Adrenal gland (tissue), 12 donors: ENCODE results near the gene PPIL4. TPM values are rescaled to one million over a fixed set of nuclear protein-coding genes. Genes with fewer than 3 reads are reported as not detected.
A peak's percentile ranks its signal among the peaks of the same experiment; 100 is the strongest.

ENCODE experiments used
- DNase-seq, 7 donors: peaks; one replicate each; pipeline ENCODE4 v3.0.0-alpha.2; 2019 to 2020
- H3K27ac ChIP-seq, 5 donors: fragments of 200-600 bp; sonication (generic) in 4 of 5; 1 replicate in 3 of 5; 2 replicates in 2 of 5; pipeline versions ENCODE4 v1.5.1 to v1.8.0; 2016 to 2020; ENCODE audit warnings: mild to moderate bottlenecking in 1 of 5
- H3K27me3 ChIP-seq: fragments of 200-600 bp; 2 replicates; pipeline ENCODE4 v1.8.0; 2021
- H3K36me3 ChIP-seq, 2 donors: fragments of 200-600 bp; replicated peaks in 1 of 2; 1 replicate in 1 of 2; 2 replicates in 1 of 2; pipeline versions ENCODE4 v1.5.1 to v1.8.0; 2018 to 2022
- H3K4me1 ChIP-seq, 2 donors: fragments of 200-600 bp; replicated peaks in 1 of 2; 1 replicate in 1 of 2; 2 replicates in 1 of 2; pipeline versions ENCODE4 v1.5.1 to v1.8.0; 2018 to 2021
- H3K4me3 ChIP-seq, 4 donors: fragments of 200-600 bp; sonication (generic) in 3 of 4; one replicate each; pipeline ENCODE4 v1.5.1; 2016 to 2018
- H3K9me3 ChIP-seq, 3 donors: fragments of 200-600 bp; sonication (generic) in 1 of 3; replicated peaks in 1 of 3; 1 replicate in 2 of 3; 2 replicates in 1 of 3; pipeline versions ENCODE4 v1.5.1 to v1.8.0; 2016 to 2021
- CTCF ChIP-seq, 6 experiments: fragments of 450-650 bp in 4 of 6; fragments of 200-600 bp in 2 of 6; sonication (generic) in 1 of 6; IDR thresholded peaks; 1 replicate in 5 of 6; 2 replicates in 1 of 6; pipeline versions ENCODE4 v1.5.1 to v1.8.0; 2016 to 2021; ENCODE audit warnings: antibody characterized with exemption in 6 of 6, mild to moderate bottlenecking in 2 of 6, moderate library complexity in 1 of 6
- POLR2A ChIP-seq, 2 donors: fragments of 450-650 bp; IDR thresholded peaks; one replicate each; pipeline ENCODE4 v1.6.1; 2017; ENCODE audit warnings: antibody characterized with exemption in 2 of 2, mild to moderate bottlenecking in 2 of 2, moderate library complexity in 1 of 2
- WGBS, 4 donors: extraction: QIAGEN DNeasy Blood & Tissue Kit in 2 of 4; methylation state at CpG; one replicate each; pipeline versions ENCODE4 v1.1.5 to v1.1.7; 2013 to 2017; 5-methylcytosine and 5-hydroxymethylcytosine counted together
- intact Hi-C, 2 donors: fragments of 100-400 bp; cut with DNase I; formaldehyde crosslinking; loops; one replicate each; pipeline versions ENCODE4 v1.14.1 to v1.15.0; 2022 to 2023
- polyA plus RNA-seq, 3 donors: library from polyadenylated mRNA; stranded (reverse); fragments of 200-250 nt in 2 of 3; fragments of 350-450 nt in 1 of 3; fragmentation: Illumina TruSeq in 1 of 3; extraction: RNeasy Lipid Tissue Mini Kit (QIAGEN cat#74804) in 1 of 3; gene quantifications; one replicate each; pipeline ENCODE4 v1.2.3, GENCODE V29; 2013 to 2014
- total RNA-seq, 9 donors: library from RNA; depleted of rRNA in 4 of 9; stranded (reverse); fragments of >200 nt in 4 of 9; fragments of 120-200 nt in 1 of 9; fragmentation: NEBNext Ultra II Directional in 1 of 9; extraction: Animal tissue kit (Norgen Biotek cat#: 25700) in 1 of 9; gene quantifications; one replicate each; pipeline versions ENCODE4 v1.1.0 to v1.2.4, GENCODE V29; 2013 to 2023
- donor health status: healthy with polysubstance abuse.
- donor health status: Bipolar disorder and iron deficiency.
- donor health status: DM: yes; HTN: yes; CAD: no.
- donor health status: DM: no; HTN: no; CAD: no.
- donor health status: DM: no; HTN: no; CAD: no.
- donor health status: DM: yes; HTN: yes; CAD: no.

PPIL4 gene
- total and polyA plus RNA-seq, 12 donors = 15.1 to 56.9 (median 25.8) TPM

- Histone ChIP-seq H3K4me1 (no peaks in the 10 kb centered on the region), H3K36me3 (peaks cover 0 to 14% of the 10 kb centered on the region in 2 donors), H3K4me3 (no peak overlapping the region), H3K27me3 (no peaks in the 10 kb centered on the region), H3K27ac (no peak overlapping the region), H3K9me3 (no peaks in the 10 kb centered on the region)
- TF ChIP-seq CTCF (IDR thresholded peaks at IDR 0.05) (no peak), POLR2A (IDR thresholded peaks at IDR 0.05) (no peak)
- no peak for DNase-seq
- 95 to 98% (median 97%) methylated on average over 3 of the region's 3 CpGs for WGBS, 4 donors
- intact Hi-C loops = no loop called here
These were observed 44.1 kb downstream of the PPIL4 start for GRCh38 chr6:149501768-149502167.

- no peaks in the 10 kb centered on the region for H3K4me1 ChIP-seq
- no peaks in the 10 kb centered on the region for H3K9me3 ChIP-seq
- DNase-seq = no peak
- no peak overlapping the region for H3K4me3 ChIP-seq
- TF ChIP-seq POLR2A (IDR thresholded peaks at IDR 0.05) = no peak
- no peak for TF ChIP-seq CTCF (IDR thresholded peaks at IDR 0.05)
- intact Hi-C loops = no loop called here
- 83 to 86% (median 84%) methylated on average over 1 of the region's 1 CpG for WGBS, 4 donors
- no peaks in the 10 kb centered on the region for H3K27me3 ChIP-seq
- no peak overlapping the region for H3K27ac ChIP-seq
- H3K36me3 ChIP-seq = peaks cover 0 to 14% of the 10 kb centered on the region in 2 donors
These were observed 44.6 kb downstream of the PPIL4 start for GRCh38 chr6:149501201-149501600.

- Histone ChIP-seq H3K4me1 (no peaks in the 10 kb centered on the region), H3K27ac (peak overlapping the region in 1 of 5 donors; percentile 3), H3K27me3 (no peaks in the 10 kb centered on the region), H3K4me3 (no peak overlapping the region), H3K36me3 (peaks cover 0 to 10% of the 10 kb centered on the region in 2 donors), H3K9me3 (no peaks in the 10 kb centered on the region)
- WGBS, 4 donors = 71 to 80% (median 75%) methylated on average over 1 of the region's 1 CpG
- DNase-seq = no peak
- intact Hi-C loops = no loop called here
- TF ChIP-seq POLR2A (IDR thresholded peaks at IDR 0.05) (no peak), CTCF (IDR thresholded peaks at IDR 0.05) (no peak)
These were observed 45.7 kb downstream of the PPIL4 start for GRCh38 chr6:149500096-149500495.

- DNase-seq = no peak
- WGBS, 4 donors = 67 to 78% (median 72%) methylated on average over 3 of the region's 3 CpGs
- no peak overlapping the region for H3K4me3 ChIP-seq
- no peaks in the 10 kb centered on the region for H3K27me3 ChIP-seq
- intact Hi-C loops = no loop called here
- no peaks in the 10 kb centered on the region for H3K4me1 ChIP-seq
- no peak for TF ChIP-seq CTCF (IDR thresholded peaks at IDR 0.05)
- no peak for TF ChIP-seq POLR2A (IDR thresholded peaks at IDR 0.05)
- H3K27ac ChIP-seq = peak overlapping the region in 1 of 5 donors; percentile 36
- H3K36me3 ChIP-seq = no peaks in the 10 kb centered on the region
- no peaks in the 10 kb centered on the region for H3K9me3 ChIP-seq
These were observed 46.8 kb downstream of the PPIL4 start for GRCh38 chr6:149499066-149499465.
